Liver (tissue), 9 donors: ENCODE data around the gene TTC12. TPM values are rescaled to one million over a fixed set of nuclear protein-coding genes. Genes with fewer than 3 reads are reported as not detected.

Experiments used
- DNase-seq: peaks from one replicate; pipeline ENCODE4 v3.0.0-alpha.2; 2017; ENCODE audit warnings: low spot score
- H3K27ac ChIP-seq, 2 donors: one replicate each; pipeline ENCODE4 v1.7.0; 2013; ENCODE audit warnings: inconsistent platforms in 2 of 2, low read length in 2 of 2, control low read depth in 1 of 2, low read depth in 1 of 2, mild to moderate bottlenecking in 1 of 2
- H3K27me3 ChIP-seq, 4 donors: one replicate each; pipeline versions ENCODE4 v1.6.1 to v1.7.0; 2013; ENCODE audit warnings: low read length in 3 of 4, inconsistent platforms in 1 of 4, mild to moderate bottlenecking in 1 of 4, moderate library complexity in 1 of 4; ENCODE audit not compliant: control insufficient read depth in 4 of 4, insufficient read depth in 4 of 4
- H3K36me3 ChIP-seq, 4 donors: one replicate each; pipeline versions ENCODE4 v1.6.1 to v1.7.0; 2013; ENCODE audit warnings: low read length in 3 of 4, mild to moderate bottlenecking in 3 of 4, low read depth in 1 of 4, moderate library complexity in 1 of 4; ENCODE audit not compliant: control insufficient read depth in 4 of 4, insufficient read depth in 3 of 4
- H3K4me1 ChIP-seq, 4 donors: one replicate each; pipeline versions ENCODE4 v1.6.1 to v1.7.0; 2013; ENCODE audit warnings: low read length in 3 of 4, mild to moderate bottlenecking in 3 of 4, moderate library complexity in 1 of 4; ENCODE audit not compliant: control insufficient read depth in 4 of 4, insufficient read depth in 4 of 4
- H3K4me3 ChIP-seq, 3 donors: one replicate each; pipeline versions ENCODE4 v1.6.1 to v1.7.0; 2013; ENCODE audit warnings: low read length in 3 of 3, control low read depth in 1 of 3, low read depth in 1 of 3, mild to moderate bottlenecking in 1 of 3
- H3K9ac ChIP-seq, 2 donors: one replicate each; pipeline ENCODE4 v1.7.0; 2013; ENCODE audit warnings: low read length in 2 of 2, mild to moderate bottlenecking in 2 of 2, moderate library complexity in 2 of 2, control low read depth in 1 of 2, low read depth in 1 of 2
- H3K9me3 ChIP-seq, 4 donors: one replicate each; pipeline versions ENCODE4 v1.6.1 to v1.7.0; 2013; ENCODE audit warnings: low read length in 3 of 4; ENCODE audit not compliant: control insufficient read depth in 4 of 4
- CTCF ChIP-seq: fragments of 150-350 bp; IDR thresholded peaks from 2 replicates; pipeline ENCODE4 v1.5.1; 2017; ENCODE audit warnings: improper control_type of control experiment, low read depth, low read length; ENCODE audit not compliant: missing input control
- EGR1 ChIP-seq, 2 donors: IDR thresholded peaks; 2 replicates each; pipeline ENCODE4 v1.6.1; 2016 to 2018; ENCODE audit warnings: antibody characterized with exemption in 2 of 2, low read depth in 2 of 2
- FOXA1 ChIP-seq: IDR thresholded peaks from 2 replicates; pipeline ENCODE4 v1.6.1; 2016; ENCODE audit warnings: antibody characterized with exemption
- FOXA2 ChIP-seq: IDR thresholded peaks from 2 replicates; pipeline ENCODE4 v1.6.1; 2016; ENCODE audit warnings: antibody characterized with exemption
- GABPA ChIP-seq, 2 donors: IDR thresholded peaks in 1 of 2; conservative IDR thresholded peaks in 1 of 2; 2 replicates each; pipeline ENCODE4 v1.6.1; 2016; ENCODE audit warnings: antibody characterized with exemption in 2 of 2, mild to moderate bottlenecking in 1 of 2, moderate library complexity in 1 of 2
- HNF4A ChIP-seq, 2 donors: conservative IDR thresholded peaks; 2 replicates each; pipeline ENCODE4 v1.6.1; 2016; ENCODE audit warnings: antibody characterized with exemption in 2 of 2, mild to moderate bottlenecking in 2 of 2
- JUND ChIP-seq, 2 donors: IDR thresholded peaks; 2 replicates each; pipeline ENCODE4 v1.6.1; 2016; ENCODE audit warnings: antibody characterized with exemption in 2 of 2
- NR2F2 ChIP-seq: IDR thresholded peaks from 2 replicates; pipeline ENCODE4 v1.6.1; 2016; ENCODE audit warnings: antibody characterized with exemption
- RAD21 ChIP-seq, 2 donors: IDR thresholded peaks; 2 replicates each; pipeline ENCODE4 v1.6.1; 2016; ENCODE audit warnings: antibody characterized with exemption in 2 of 2, mild to moderate bottlenecking in 2 of 2
- TAF1 ChIP-seq: conservative IDR thresholded peaks from 2 replicates; pipeline ENCODE4 v1.6.1; 2016; ENCODE audit warnings: antibody characterized with exemption, mild to moderate bottlenecking
- YY1 ChIP-seq: IDR thresholded peaks from 2 replicates; pipeline ENCODE4 v1.6.1; 2016; ENCODE audit warnings: antibody characterized with exemption, mild to moderate bottlenecking
- WGBS: extraction: QIAGEN DNeasy Blood & Tissue Kit; methylation state at CpG from one replicate; pipeline ENCODE4 v1.1.7; 2013; 5-methylcytosine and 5-hydroxymethylcytosine counted together
- polyA plus RNA-seq, 2 donors: library from polyadenylated mRNA; stranded (reverse) in 1 of 2; unstranded in 1 of 2; fragments of 200-250 nt in 1 of 2; fragments of >200 nt in 1 of 2; fragmentation: Nextera tagmentation in 1 of 2; extraction: Ambion mirVana in 1 of 2; gene quantifications; one replicate each; pipeline versions ENCODE4 v1.2.1 to v1.2.3, GENCODE V29; 2013 to 2015
- total RNA-seq, 2 donors: library from RNA; depleted of rRNA; stranded (reverse); fragments of >200 nt; gene quantifications; one replicate each; pipeline ENCODE4 v1.2.3, GENCODE V29; 2014
- TF ChIP-seq, protein P1 (sequence below): IDR thresholded peaks from 2 replicates; pipeline ENCODE4 v1.6.1; 2016; ENCODE audit warnings: antibody characterized with exemption
- TF ChIP-seq, protein P2 (sequence below): IDR thresholded peaks from 2 replicates; pipeline ENCODE4 v1.6.1; 2016; ENCODE audit warnings: antibody characterized with exemption
- TF ChIP-seq, protein P3 (sequence below): IDR thresholded peaks from 2 replicates; pipeline ENCODE4 v1.6.1; 2016; ENCODE audit warnings: antibody characterized with exemption
- donor health status: healthy.
- donor health status: healthy.
- donor health status: healthy.
- donor health status: healthy.
- donor health status: healthy.

The TTC12 gene
- total and polyA plus RNA-seq, 4 donors, result 2.8 to 9.0 (median 4.3) TPM

- no peaks in the 10 kb centered on the region for H3K4me1 ChIP-seq
- no peak for TF ChIP-seq CTCF
- TF ChIP-seq, protein P1, sequence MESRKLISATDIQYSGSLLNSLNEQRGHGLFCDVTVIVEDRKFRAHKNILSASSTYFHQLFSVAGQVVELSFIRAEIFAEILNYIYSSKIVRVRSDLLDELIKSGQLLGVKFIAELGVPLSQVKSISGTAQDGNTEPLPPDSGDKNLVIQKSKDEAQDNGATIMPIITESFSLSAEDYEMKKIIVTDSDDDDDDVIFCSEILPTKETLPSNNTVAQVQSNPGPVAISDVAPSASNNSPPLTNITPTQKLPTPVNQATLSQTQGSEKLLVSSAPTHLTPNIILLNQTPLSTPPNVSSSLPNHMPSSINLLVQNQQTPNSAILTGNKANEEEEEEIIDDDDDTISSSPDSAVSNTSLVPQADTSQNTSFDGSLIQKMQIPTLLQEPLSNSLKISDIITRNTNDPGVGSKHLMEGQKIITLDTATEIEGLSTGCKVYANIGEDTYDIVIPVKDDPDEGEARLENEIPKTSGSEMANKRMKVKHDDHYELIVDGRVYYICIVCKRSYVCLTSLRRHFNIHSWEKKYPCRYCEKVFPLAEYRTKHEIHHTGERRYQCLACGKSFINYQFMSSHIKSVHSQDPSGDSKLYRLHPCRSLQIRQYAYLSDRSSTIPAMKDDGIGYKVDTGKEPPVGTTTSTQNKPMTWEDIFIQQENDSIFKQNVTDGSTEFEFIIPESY, result no peak
- TF ChIP-seq TAF1, result no peak
- TF ChIP-seq HNF4A (conservative IDR thresholded peaks at IDR 0.05), result no peak
- TF ChIP-seq, protein P2, sequence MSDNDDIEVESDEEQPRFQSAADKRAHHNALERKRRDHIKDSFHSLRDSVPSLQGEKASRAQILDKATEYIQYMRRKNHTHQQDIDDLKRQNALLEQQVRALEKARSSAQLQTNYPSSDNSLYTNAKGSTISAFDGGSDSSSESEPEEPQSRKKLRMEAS, result no peak
- TF ChIP-seq, protein P3, sequence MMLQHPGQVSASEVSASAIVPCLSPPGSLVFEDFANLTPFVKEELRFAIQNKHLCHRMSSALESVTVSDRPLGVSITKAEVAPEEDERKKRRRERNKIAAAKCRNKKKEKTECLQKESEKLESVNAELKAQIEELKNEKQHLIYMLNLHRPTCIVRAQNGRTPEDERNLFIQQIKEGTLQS, result no peak
- TF ChIP-seq GABPA (IDR thresholded peaks at IDR 0.05 in 1 of 2, conservative IDR thresholded peaks at IDR 0.05 in 1 of 2), result no peak
- TF ChIP-seq FOXA1, result no peak
- TF ChIP-seq FOXA2, result no peak
- no peak for TF ChIP-seq EGR1 (IDR thresholded peaks at IDR 0.05; ENCODE audit: low read depth in 2 of 2)
- TF ChIP-seq NR2F2, result no peak
- TF ChIP-seq YY1, result no peak
- no peak for TF ChIP-seq RAD21 (IDR thresholded peaks at IDR 0.05)
- H3K27me3 ChIP-seq, result no peaks in the 10 kb centered on the region
- no peaks in the 10 kb centered on the region for H3K9me3 ChIP-seq
- WGBS, result 87% methylated on average over 10 of the region's 10 CpGs
- H3K9ac ChIP-seq, result no peak overlapping the region
- no peak overlapping the region for H3K4me3 ChIP-seq
- no peak overlapping the region for H3K27ac ChIP-seq
- no peak for DNase-seq
- H3K36me3 ChIP-seq, result peaks cover 6 to 36% (median 22%) of the 10 kb centered on the region in 4 donors
Measured at GRCh38 chr11:113341388-113342165, 27.2 kb downstream of the TTC12 start.

- WGBS, result 88% methylated on average over 8 of the region's 8 CpGs
- Histone ChIP-seq H3K9ac (no peak overlapping the region), H3K4me1 (no peaks in the 10 kb centered on the region), H3K4me3 (no peak overlapping the region), H3K9me3 (no peaks in the 10 kb centered on the region), H3K27me3 (no peaks in the 10 kb centered on the region), H3K27ac (no peak overlapping the region), H3K36me3 (peaks cover 6 to 20% (median 11%) of the 10 kb centered on the region in 4 donors)
- DNase-seq, result no peak
- TF ChIP-seq, protein P3, result no peak
- TF ChIP-seq RAD21 (IDR thresholded peaks at IDR 0.05) (no peak), JUND (IDR thresholded peaks at IDR 0.05) (no peak), YY1 (no peak), EGR1 (IDR thresholded peaks at IDR 0.05; ENCODE audit: low read depth in 2 of 2) (no peak)
- TF ChIP-seq, protein P1, result no peak
Measured at GRCh38 chr11:113345978-113346377, 31.6 kb downstream of the TTC12 start.
